NCI-H2227 (cell line): ENCODE results near the gene SYNRG.
A peak's percentile ranks its signal among the peaks of the same experiment; 100 is the strongest.
"Not testable (repeated sequence)": the region's sequence is repeated elsewhere in the genome, so short reads cannot be mapped to it uniquely, and the experiment has no call there.

ENCODE experiments used
- DNase-seq: peaks from one replicate; lab custom pipeline; 2025; ENCODE audit not compliant: unreplicated experiment; lab: John Stamatoyannopoulos, UW

Gene SYNRG

GRCh38 chr17:37546302-37546701 lies 62.9 kb downstream of the SYNRG start:
- no peak for DNase-seq

GRCh38 chr17:37545486-37545885 lies 63.7 kb downstream of the SYNRG start:
- DNase-seq, result no peak

GRCh38 chr17:37543637-37544052 lies 65.6 kb downstream of the SYNRG start:
- no peak for DNase-seq

- no peak for DNase-seq
Measured at GRCh38 chr17:37541880-37542660, 67.1 kb downstream of the SYNRG start.

GRCh38 chr17:37538981-37539659 lies 70.1 kb downstream of the SYNRG start:
- DNase-seq, result no peak

- DNase-seq, result no peak
Measured at GRCh38 chr17:37535906-37536305, 73.3 kb downstream of the SYNRG start.

- no peak for DNase-seq
Measured at GRCh38 chr17:37532756-37533155, 76.5 kb downstream of the SYNRG start.

- no peak for DNase-seq
Measured at GRCh38 chr17:37530420-37530819, 78.8 kb downstream of the SYNRG start.

GRCh38 chr17:37527249-37527851 lies 81.9 kb downstream of the SYNRG start:
- peak; percentile 68 for DNase-seq

GRCh38 chr17:37523715-37524219 lies 85.5 kb downstream of the SYNRG start:
- no peak for DNase-seq

GRCh38 chr17:37521821-37522220 lies 87.4 kb downstream of the SYNRG start:
- DNase-seq, result no peak

- DNase-seq, result no peak
Measured at GRCh38 chr17:37520174-37520573, 89.0 kb downstream of the SYNRG start.

GRCh38 chr17:37519251-37519985 lies 89.8 kb downstream of the SYNRG start:
- DNase-seq, result no peak

- DNase-seq, result no peak
Measured at GRCh38 chr17:37518826-37519225, 90.4 kb downstream of the SYNRG start.

- no peak for DNase-seq
Measured at GRCh38 chr17:37517881-37518280, 91.3 kb downstream of the SYNRG start.

- DNase-seq, result peak; percentile 74
Measured at GRCh38 chr17:37516127-37516571, 93.1 kb downstream of the SYNRG start.

- DNase-seq, result no peak
Measured at GRCh38 chr17:37513711-37514110, 95.5 kb downstream of the SYNRG start.

- no peak for DNase-seq
Measured at GRCh38 chr17:37512442-37513068, 96.7 kb downstream of the SYNRG start.

- DNase-seq, result not testable (repeated sequence)
Measured at GRCh38 chr17:37511642-37512041, 97.6 kb downstream of the SYNRG start.

GRCh38 chr17:37510056-37510455 lies 99.2 kb downstream of the SYNRG start:
- no peak for DNase-seq

GRCh38 chr17:37507111-37507510 lies 102.1 kb downstream of the SYNRG start:
- peak; percentile 30 for DNase-seq
